ENCODE data around the gene CELA3A.

The CELA3A gene

GRCh38 chr1:22025368-22026155, 24.1 kb downstream of the CELA3A start:
- TF ChIP-seq CTCF (IDR thresholded peaks at IDR 0.05) = no peak

GRCh38 chr1:22026924-22027289, 25.4 kb downstream of the CELA3A start:
- TF ChIP-seq CTCF (IDR thresholded peaks at IDR 0.05) = no peak

- TF ChIP-seq CTCF (IDR thresholded peaks at IDR 0.05) = no peak
These were observed 28.6 kb downstream of the CELA3A start for GRCh38 chr1:22030057-22030456.

- no peak for TF ChIP-seq CTCF (IDR thresholded peaks at IDR 0.05)
These were observed 29.0 kb downstream of the CELA3A start for GRCh38 chr1:22030473-22030872.

- TF ChIP-seq CTCF (IDR thresholded peaks at IDR 0.05) = no peak
These were observed 29.9 kb downstream of the CELA3A start for GRCh38 chr1:22031214-22031962.

GRCh38 chr1:22037520-22037919, 36.1 kb downstream of the CELA3A start:
- no peak for TF ChIP-seq CTCF (IDR thresholded peaks at IDR 0.05)

- no peak for TF ChIP-seq CTCF (IDR thresholded peaks at IDR 0.05)
These were observed 36.6 kb downstream of the CELA3A start for GRCh38 chr1:22038036-22038435.
